ENCODE measurements around the gene ARHGEF17. TPM values are rescaled to one million over a fixed set of nuclear protein-coding genes. Genes with fewer than 3 reads are reported as not detected.

ARHGEF17 gene
- total RNA-seq, 1 experiment from 2014 or later, result 24.0 TPM

GRCh38 chr11:73342633-73343032, 34.6 kb downstream of the ARHGEF17 start:
- BruUV-seq (replicated peaks), result no TSS peak
- H3K27ac ChIP-seq (ENCODE audit: low read depth, low read length, poor library complexity, severe bottlenecking), result no peak overlapping the region
- no peaks in the 10 kb centered on the region for H3K4me1 ChIP-seq (ENCODE audit: insufficient read depth, low read length, poor library complexity, severe bottlenecking)
- H3K27me3 ChIP-seq (replicated peaks; ENCODE audit: insufficient read depth, low read depth, low read length, poor library complexity), result no peaks in the 10 kb centered on the region
- no peak for DNase-seq (ENCODE audit: low spot score)
- peak overlapping the region; percentile 12 for H3K4me3 ChIP-seq (ENCODE audit: low read depth, low read length, poor library complexity, severe bottlenecking)
- intact Hi-C loops (cut with micrococcal nuclease; ENCODE audit: unreplicated experiment), result no loop called here
- no peaks in the 10 kb centered on the region for H3K9me3 ChIP-seq (ENCODE audit: low read depth, low read length, poor library complexity, severe bottlenecking)
- ChIA-PET POLR2A (ENCODE audit: low non-redundant PET) (no interaction called here), CTCF (interaction anchor here (2.4 kb wide), 1 partner anchor 8 kb away, joined by 10 read pairs; no protein-coding TSS in a partner anchor)
- H3K36me3 ChIP-seq (ENCODE audit: insufficient read depth, low read length, poor library complexity, severe bottlenecking), result no peaks in the 10 kb centered on the region
- TF ChIP-seq, protein P1, sequence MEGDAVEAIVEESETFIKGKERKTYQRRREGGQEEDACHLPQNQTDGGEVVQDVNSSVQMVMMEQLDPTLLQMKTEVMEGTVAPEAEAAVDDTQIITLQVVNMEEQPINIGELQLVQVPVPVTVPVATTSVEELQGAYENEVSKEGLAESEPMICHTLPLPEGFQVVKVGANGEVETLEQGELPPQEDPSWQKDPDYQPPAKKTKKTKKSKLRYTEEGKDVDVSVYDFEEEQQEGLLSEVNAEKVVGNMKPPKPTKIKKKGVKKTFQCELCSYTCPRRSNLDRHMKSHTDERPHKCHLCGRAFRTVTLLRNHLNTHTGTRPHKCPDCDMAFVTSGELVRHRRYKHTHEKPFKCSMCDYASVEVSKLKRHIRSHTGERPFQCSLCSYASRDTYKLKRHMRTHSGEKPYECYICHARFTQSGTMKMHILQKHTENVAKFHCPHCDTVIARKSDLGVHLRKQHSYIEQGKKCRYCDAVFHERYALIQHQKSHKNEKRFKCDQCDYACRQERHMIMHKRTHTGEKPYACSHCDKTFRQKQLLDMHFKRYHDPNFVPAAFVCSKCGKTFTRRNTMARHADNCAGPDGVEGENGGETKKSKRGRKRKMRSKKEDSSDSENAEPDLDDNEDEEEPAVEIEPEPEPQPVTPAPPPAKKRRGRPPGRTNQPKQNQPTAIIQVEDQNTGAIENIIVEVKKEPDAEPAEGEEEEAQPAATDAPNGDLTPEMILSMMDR (conservative IDR thresholded peaks at IDR 0.05; ENCODE audit: low read depth, low read length), result no peak
- no peak for TF ChIP-seq EZH2 (IDR thresholded peaks at IDR 0.05; ENCODE audit: borderline replicate concordance, low read depth, low read length, poor library complexity, severe bottlenecking)

DNA sequence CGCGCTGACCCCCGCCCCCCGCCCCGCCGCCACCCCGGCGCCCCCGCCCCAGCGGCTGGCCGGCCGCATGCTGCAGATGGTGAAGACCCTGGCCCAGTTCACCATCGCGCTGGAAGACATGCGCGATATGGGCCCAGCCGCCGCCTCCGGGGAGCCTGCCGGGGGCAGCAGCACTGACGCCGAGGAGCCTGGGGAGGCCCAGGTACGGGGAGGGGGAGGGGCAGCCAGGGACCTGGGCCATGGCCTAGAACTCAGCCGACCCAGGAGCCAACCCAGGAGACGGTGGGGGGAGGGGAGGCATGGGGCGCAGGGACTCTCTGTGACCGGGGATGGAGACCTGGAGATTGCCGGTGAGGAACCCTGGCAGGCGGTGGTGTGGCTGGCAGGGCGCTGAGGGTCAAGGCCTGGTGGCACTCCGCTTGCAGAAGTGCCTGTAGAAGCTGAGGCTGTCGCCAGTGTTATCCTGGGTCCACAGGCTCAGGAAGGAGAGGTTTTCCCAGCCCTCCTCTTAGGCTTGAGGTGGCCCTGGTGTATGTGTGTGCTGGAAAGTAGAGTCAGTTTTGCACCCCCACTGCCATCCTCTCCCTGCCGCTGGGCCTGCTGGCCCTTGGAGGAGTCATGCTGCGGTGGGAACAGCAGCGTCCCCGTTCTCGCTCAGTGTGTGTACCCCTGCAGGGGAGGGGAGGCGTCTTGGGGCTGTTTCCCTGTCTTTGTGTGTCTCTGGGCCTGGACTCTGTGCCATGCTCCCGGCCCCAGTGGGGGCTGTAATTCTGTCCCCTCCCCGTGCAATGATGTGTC, 35.2 kb downstream of the ARHGEF17 start:
- Histone ChIP-seq H3K4me1 (ENCODE audit: insufficient read depth, low read length, poor library complexity, severe bottlenecking) (no peaks in the 10 kb centered on the region), H3K36me3 (ENCODE audit: insufficient read depth, low read length, poor library complexity, severe bottlenecking) (no peaks in the 10 kb centered on the region), H3K27ac (ENCODE audit: low read depth, low read length, poor library complexity, severe bottlenecking) (no peak overlapping the region), H3K4me3 (ENCODE audit: low read depth, low read length, poor library complexity, severe bottlenecking) (no peak overlapping the region), H3K27me3 (replicated peaks; ENCODE audit: insufficient read depth, low read depth, low read length, poor library complexity) (no peaks in the 10 kb centered on the region), H3K9me3 (ENCODE audit: low read depth, low read length, poor library complexity, severe bottlenecking) (no peaks in the 10 kb centered on the region)
- TF ChIP-seq, protein P1 (conservative IDR thresholded peaks at IDR 0.05; ENCODE audit: low read depth, low read length), result no peak
- no peak for TF ChIP-seq EZH2 (IDR thresholded peaks at IDR 0.05; ENCODE audit: borderline replicate concordance, low read depth, low read length, poor library complexity, severe bottlenecking)
- ChIA-PET CTCF (no interaction called here), POLR2A (ENCODE audit: low non-redundant PET) (no interaction called here)
- no TSS peak for BruUV-seq (replicated peaks)
- intact Hi-C loops (cut with micrococcal nuclease; ENCODE audit: unreplicated experiment), result no loop called here
- DNase-seq (ENCODE audit: low spot score), result no peak

- no peak for DNase-seq (ENCODE audit: low spot score)
- intact Hi-C loops (cut with micrococcal nuclease; ENCODE audit: unreplicated experiment), result no loop called here
These were observed 36.1 kb downstream of the ARHGEF17 start for GRCh38 chr11:73344191-73344607.

More at GRCh38 chr11:73344191-73344607, 36.1 kb downstream of the ARHGEF17 start:
- TF ChIP-seq, protein P1 (conservative IDR thresholded peaks at IDR 0.05; ENCODE audit: low read depth, low read length), result no peak
- TF ChIP-seq EZH2 (IDR thresholded peaks at IDR 0.05; ENCODE audit: borderline replicate concordance, low read depth, low read length, poor library complexity, severe bottlenecking), result no peak
- no peaks in the 10 kb centered on the region for H3K36me3 ChIP-seq (ENCODE audit: insufficient read depth, low read length, poor library complexity, severe bottlenecking)
- H3K27ac ChIP-seq (ENCODE audit: low read depth, low read length, poor library complexity, severe bottlenecking), result no peak overlapping the region
- H3K27me3 ChIP-seq (replicated peaks; ENCODE audit: insufficient read depth, low read depth, low read length, poor library complexity), result no peaks in the 10 kb centered on the region
- H3K4me1 ChIP-seq (ENCODE audit: insufficient read depth, low read length, poor library complexity, severe bottlenecking), result no peaks in the 10 kb centered on the region
- H3K9me3 ChIP-seq (ENCODE audit: low read depth, low read length, poor library complexity, severe bottlenecking), result no peaks in the 10 kb centered on the region
- no TSS peak for BruUV-seq (replicated peaks)
- POLR2A ChIA-PET (ENCODE audit: low non-redundant PET), result no interaction called here
- CTCF ChIA-PET, result no interaction called here
- no peak overlapping the region for H3K4me3 ChIP-seq (ENCODE audit: low read depth, low read length, poor library complexity, severe bottlenecking)

Data from A673 (cell line).